ENCODE data around the gene EGFL7. TPM values are rescaled to one million over a fixed set of nuclear protein-coding genes. Genes with fewer than 3 reads are reported as not detected.
A peak's percentile ranks its signal among the peaks of the same experiment; 100 is the strongest.

EGFL7 gene
- total RNA-seq, 1 experiment from 2014 or later, result 38.0 TPM

DNA sequence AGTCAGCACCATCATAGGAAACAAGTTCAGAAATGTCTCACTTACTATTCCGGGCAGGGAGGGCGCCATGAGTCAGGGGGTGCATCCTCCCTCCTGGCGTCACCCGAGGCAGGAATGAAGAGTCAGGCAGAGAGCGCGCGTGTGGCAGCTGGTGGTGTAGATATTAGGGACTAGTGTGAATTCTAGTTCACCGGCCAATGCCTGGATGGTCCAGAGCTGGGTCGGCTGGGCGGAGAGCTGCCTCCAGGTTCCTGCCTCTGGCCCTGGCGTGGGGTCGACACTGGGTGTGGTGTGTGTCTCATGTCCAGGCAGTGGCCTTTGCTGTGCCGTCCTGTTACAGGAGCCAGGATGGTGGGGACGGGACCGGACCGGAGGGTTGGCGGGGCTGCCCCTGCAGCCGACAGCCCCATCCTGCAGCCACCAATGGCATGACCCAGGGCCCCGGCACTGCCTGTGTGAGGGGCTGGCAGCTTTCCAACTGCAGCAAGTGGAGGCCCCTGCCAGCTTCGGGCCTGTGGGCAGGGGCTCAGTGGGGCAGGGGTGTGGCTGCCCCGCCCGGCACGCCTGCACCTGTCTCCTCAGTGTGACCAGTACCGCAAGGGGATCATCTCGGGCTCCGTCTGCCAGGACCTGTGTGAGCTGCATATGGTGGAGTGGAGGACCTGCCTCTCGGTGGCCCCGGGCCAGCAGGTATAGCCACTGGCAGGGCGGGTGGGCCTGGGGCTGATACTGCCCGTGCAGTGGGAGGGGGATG is 58.8 kb downstream of the EGFL7 start:
- H2AFZ ChIP-seq (ENCODE audit: low read length), result no peak overlapping the region
- H2BK12ac ChIP-seq (ENCODE audit: insufficient read length, low read depth, low read length), result no peak overlapping the region
- H4K91ac ChIP-seq (ENCODE audit: insufficient read length, low read depth, low read length), result no peak overlapping the region
- Mint-ChIP-seq H3K9me3 (no peaks in the 10 kb centered on the region; a peak in 1 of 5 replicates), H3K27me3 (ENCODE audit: low read depth) (no peaks in the 10 kb centered on the region; the same call in 1 of the 2 replicates), H3K4me3 (no peak overlapping the region), H3K36me3 (ENCODE audit: insufficient read depth in 1 of 3, low read depth in 3 of 3) (peaks cover 26 to 36% (median 30%) of the 10 kb centered on the region in 3 experiments; a peak in 6 of 7 replicates), H3K27ac (peak overlapping the region in 1 of 3 experiments; percentile 71; a peak in 2 of 7 replicates), H3K4me1 (peaks cover 9 to 15% of the 10 kb centered on the region in 2 experiments)
- peaks cover 5% of the 10 kb centered on the region for H3K79me1 ChIP-seq (ENCODE audit: insufficient read depth, low read depth, low read length, poor library complexity, severe bottlenecking)
- H4K5ac ChIP-seq (ENCODE audit: insufficient read length, low read depth, low read length), result no peak overlapping the region
- no peak overlapping the region for H3K9ac ChIP-seq (ENCODE audit: extremely low read depth, insufficient read length, low read length)
- H4K20me1 ChIP-seq (ENCODE audit: control insufficient read depth, insufficient read depth, insufficient read length), result no peaks in the 10 kb centered on the region
- H2BK20ac ChIP-seq (ENCODE audit: low read depth, low read length, poor library complexity, severe bottlenecking), result no peak overlapping the region
- H2BK15ac ChIP-seq (ENCODE audit: low read depth, low read length), result no peak overlapping the region
- no peaks in the 10 kb centered on the region for H3K4me1 ChIP-seq (ENCODE audit: insufficient read depth, low read length)
- H3K79me2 ChIP-seq (ENCODE audit: insufficient read depth, low read length), result peaks cover 3% of the 10 kb centered on the region; the same call in 1 of the 2 replicates
- H3T11ph ChIP-seq (ENCODE audit: low read length), result no peak overlapping the region
- H3K18ac ChIP-seq (ENCODE audit: insufficient read length, low read depth, low read length), result no peak overlapping the region
- no peak overlapping the region for H3K56ac ChIP-seq (ENCODE audit: insufficient read length, low read depth, low read length)
- WGBS (ENCODE audit: extremely low coverage, insufficient read length, low lambda C conversion rate), result no CpG with 5 or more reads among the region's 30 CpGs
- no peak overlapping the region for H3K23ac ChIP-seq (ENCODE audit: insufficient read length, low read depth, low read length)
- peak; percentile 32 for DNase-seq
- H3K23me2 ChIP-seq (ENCODE audit: insufficient read length, low read depth, low read length, poor library complexity, severe bottlenecking), result no peaks in the 10 kb centered on the region
- H3K9me3 ChIP-seq (ENCODE audit: control insufficient read depth, low read depth, low read length), result no peaks in the 10 kb centered on the region
- no peak overlapping the region for H4K8ac ChIP-seq (replicated peaks; ENCODE audit: insufficient read length, low read depth, low read length)
- H3K14ac ChIP-seq (ENCODE audit: insufficient read depth, low read length), result no peak overlapping the region
- no peaks in the 10 kb centered on the region for H3K27me3 ChIP-seq (ENCODE audit: insufficient read depth, low read length)
- no peak overlapping the region for H2BK120ac ChIP-seq (ENCODE audit: low read depth, low read length, poor library complexity, severe bottlenecking)
- no peak for TF ChIP-seq CTCF (conservative IDR thresholded peaks at IDR 0.05)
- no peak overlapping the region for H3K27ac ChIP-seq (ENCODE audit: insufficient read length, low read depth, low read length)
- no peak overlapping the region for H2BK5ac ChIP-seq (ENCODE audit: insufficient read length, low read length)
- H3K4me2 ChIP-seq (ENCODE audit: insufficient read depth, insufficient read length, low read length), result no peak overlapping the region
- no peak overlapping the region for H3K4ac ChIP-seq (ENCODE audit: low read depth, low read length)
- H2AK5ac ChIP-seq (ENCODE audit: insufficient read length, low read length), result no peak overlapping the region

Small RNA genes within 50 kb of the gene (microRNA-seq; reads per million reads assigned to microRNA genes)
- 520 reads per million, percentile 90 among the genes with 10 or more reads in this experiment for gene MIR126 (ENCODE audit: borderline microRNAs expressed)

Other genes with a start within 250 kb of the EGFL7 start
- gene INPP5E, start 223.1 kb upstream of the EGFL7 start, total RNA-seq (2021), result 20.4 and 21.0 TPM in 2 replicates
- 52.1 and 56.4 TPM in 2 replicates for gene SEC16A, start 179.9 kb upstream of the EGFL7 start, total RNA-seq (2021)
- gene NOTCH1, start 116.9 kb upstream of the EGFL7 start, total RNA-seq (2021), result 63.7 and 71.6 TPM in 2 replicates
- 28.3 and 29.7 TPM in 2 replicates for gene AGPAT2, start 24.5 kb downstream of the EGFL7 start, total RNA-seq (2021)
- 38.2 and 40.3 TPM in 2 replicates for gene DIPK1B, start 49.7 kb downstream of the EGFL7 start, total RNA-seq (2021)
- 0.75 and 1.5 TPM in 2 replicates for gene LCN10, start 80.0 kb downstream of the EGFL7 start, total RNA-seq (2021)
- gene LCN6, start 85.6 kb downstream of the EGFL7 start, total RNA-seq (2021), result not detected in 2 replicates
- gene LCN8, start 95.3 kb downstream of the EGFL7 start, total RNA-seq (2021), result not detected in 2 replicates
- gene LCN15, start 101.6 kb downstream of the EGFL7 start, total RNA-seq (2021), result 0.61 TPM in 1 of 2 replicates, not detected in the other
- gene TMEM141, start 128.4 kb downstream of the EGFL7 start, total RNA-seq (2021), result 55.2 and 58.9 TPM in 2 replicates
- gene CCDC183, start 133.4 kb downstream of the EGFL7 start, total RNA-seq (2021), result 0.59 and 1.1 TPM in 2 replicates
- 108 and 114 TPM in 2 replicates for gene RABL6, start 145.0 kb downstream of the EGFL7 start, total RNA-seq (2021)
- gene AJM1, start 179.6 kb downstream of the EGFL7 start, total RNA-seq (2021), result 1.8 and 2.3 TPM in 2 replicates
- gene PHPT1, start 186.5 kb downstream of the EGFL7 start, total RNA-seq (2021), result 161 and 175 TPM in 2 replicates
- gene MAMDC4, start 189.4 kb downstream of the EGFL7 start, total RNA-seq (2021), result 6.9 and 9.2 TPM in 2 replicates
- gene EDF1, start 203.4 kb downstream of the EGFL7 start, total RNA-seq (2021), result 318 and 328 TPM in 2 replicates
- 48.8 and 49.2 TPM in 2 replicates for gene TRAF2, start 223.6 kb downstream of the EGFL7 start, total RNA-seq (2021)

Measured in H9 (cell line).